Endothelial cell of umbilical vein (primary cell): ENCODE measurements around the gene ANKRD34C. TPM values are rescaled to one million over a fixed set of nuclear protein-coding genes. Genes with fewer than 3 reads are reported as not detected.
"Not testable (repeated sequence)": the region's sequence is repeated elsewhere in the genome, so short reads cannot be mapped to it uniquely, and the experiment has no call there.

Experiments used
- BruUV-seq: library from RNA; stranded (reverse); fragments of 400-500 nt; replicated peaks from 2 replicates; lab custom pipeline; 2021; lab: Mats Ljungman, UMichigan
- CTCF ChIA-PET: fragments of 300-600, 350-600 bp; sonication (Branson Sonifier 250); formaldehyde crosslinking; loops from one replicate; lab custom pipeline; 2021; ENCODE audit warnings: antibody characterized with exemption, inconsistent platforms; lab: Charles Lee
- POLR2A ChIA-PET: fragments of 300-600, 350-600 bp; sonication (Branson Sonifier 250); formaldehyde crosslinking; loops from one replicate; lab custom pipeline; 2021; ENCODE audit warnings: antibody characterized with exemption, inconsistent platforms; lab: Charles Lee
- DNase-seq: peaks from one replicate; pipeline ENCODE4 v3.0.0-alpha.2; 2011; ENCODE audit warnings: low read depth, low spot score
- FAIRE-seq: peaks from 2 replicates; lab custom pipeline; 2011; peaks lifted over from hg19 to GRCh38; lab: Jason Lieb, UNC
- H2AFZ ChIP-seq: 2 replicates; pipeline ENCODE4 v1.6.0; 2012; ENCODE audit warnings: low read depth, low read length, control low read depth, inconsistent platforms
- H3K27ac ChIP-seq: 2 replicates; pipeline ENCODE4 v1.5.1; 2011; ENCODE audit warnings: low read depth, mild to moderate bottlenecking, control low read depth, low read length, moderate library complexity; ENCODE audit not compliant: insufficient read depth
- H3K27me3 ChIP-seq, 2 experiments: 2 replicates each; pipeline versions ENCODE4 v1.6.0 to v1.6.1; 2011; ENCODE audit warnings: low read length in 2 of 2, mixed read lengths in 1 of 2; ENCODE audit not compliant: control insufficient read depth in 2 of 2, insufficient read depth in 2 of 2
- H3K36me3 ChIP-seq, 2 experiments: 2 replicates in 1 of 2; 3 replicates in 1 of 2; pipeline ENCODE4 v1.5.1; 2011; ENCODE audit warnings: low read length in 2 of 2, mild to moderate bottlenecking in 1 of 2, moderate library complexity in 1 of 2; ENCODE audit not compliant: control insufficient read depth in 2 of 2, insufficient read depth in 2 of 2; ENCODE audit errors: extremely low read depth in 1 of 2
- H3K4me1 ChIP-seq: 3 replicates; pipeline ENCODE4 v1.5.1; 2011; ENCODE audit warnings: mild to moderate bottlenecking, low read length; ENCODE audit not compliant: control insufficient read depth, insufficient read depth; ENCODE audit errors: extremely low read depth
- H3K4me2 ChIP-seq: 2 replicates; pipeline ENCODE4 v1.6.1; 2011; ENCODE audit warnings: low read length, control low read depth, mixed read lengths; ENCODE audit not compliant: insufficient read depth
- H3K4me3 ChIP-seq, 3 experiments: fragments of 200-600 bp in 1 of 3; sonication (generic), shearing (Covaris generic) in 1 of 3; replicated peaks in 1 of 3; 2 replicates each; pipeline ENCODE4 v1.5.1; 2011 to 2016; ENCODE audit warnings: control low read depth in 3 of 3, low read length in 3 of 3, mild to moderate bottlenecking in 2 of 3, inconsistent platforms in 1 of 3, low read depth in 1 of 3, moderate library complexity in 1 of 3; ENCODE audit not compliant: insufficient read depth in 1 of 3
- H3K79me2 ChIP-seq: 2 replicates; pipeline ENCODE4 v1.6.0; 2012; ENCODE audit warnings: low read length, inconsistent platforms; ENCODE audit not compliant: control insufficient read depth, insufficient read depth
- H3K9ac ChIP-seq: replicated peaks from 2 replicates; pipeline ENCODE3; 2011; ENCODE audit warnings: low read length, control low read depth; ENCODE audit not compliant: insufficient read depth; ENCODE audit errors: extremely low read depth
- H3K9me1 ChIP-seq: replicated peaks from 3 replicates; pipeline ENCODE4 v1.6.0; 2011; ENCODE audit warnings: mild to moderate bottlenecking, low read length; ENCODE audit not compliant: control insufficient read depth, insufficient read depth; ENCODE audit errors: extremely low read depth
- H3K9me3 ChIP-seq: replicated peaks from 2 replicates; pipeline ENCODE4 v1.5.1; 2012; ENCODE audit warnings: low read length, inconsistent platforms; ENCODE audit not compliant: control insufficient read depth, insufficient read depth
- H4K20me1 ChIP-seq: replicated peaks from 2 replicates; pipeline ENCODE3; 2011; ENCODE audit warnings: mild to moderate bottlenecking, low read length; ENCODE audit not compliant: control insufficient read depth, insufficient read depth; ENCODE audit errors: extremely low read depth
- EZH2 ChIP-seq: IDR thresholded peaks from 2 replicates; pipeline ENCODE4 v1.6.1; 2012; ENCODE audit warnings: borderline replicate concordance, low read depth, mild to moderate bottlenecking, moderate library complexity, low read length, inconsistent platforms; ENCODE audit not compliant: severe bottlenecking
- FOS ChIP-seq: IDR thresholded peaks from 2 replicates; pipeline ENCODE4 v1.6.1; 2011; ENCODE audit warnings: mild to moderate bottlenecking, low read length, moderate library complexity, borderline replicate concordance; ENCODE audit not compliant: insufficient read depth
- GATA2 ChIP-seq: IDR thresholded peaks from 2 replicates; pipeline ENCODE4 v1.7.0; 2011; ENCODE audit warnings: low read depth, mild to moderate bottlenecking, moderate library complexity, mixed read lengths, low read length; ENCODE audit not compliant: insufficient read length, insufficient read depth
- JUN ChIP-seq: IDR thresholded peaks from 2 replicates; pipeline ENCODE4 v1.6.1; 2011; ENCODE audit warnings: borderline replicate concordance, low read depth; ENCODE audit not compliant: insufficient read length, insufficient read depth
- MAX ChIP-seq: IDR thresholded peaks from 2 replicates; pipeline ENCODE4 v1.6.1; 2011; ENCODE audit not compliant: insufficient read depth, insufficient read length
- MYC ChIP-seq: IDR thresholded peaks from one replicate; pipeline ENCODE4 v1.6.1; 2011; ENCODE audit warnings: mild to moderate bottlenecking, low read depth, low read length
- POLR2A ChIP-seq: IDR thresholded peaks from 2 replicates; pipeline ENCODE4 v1.6.1; 2012; ENCODE audit warnings: low read depth, mild to moderate bottlenecking, control low read depth, low read length
- POLR2AphosphoS5 ChIP-seq: IDR thresholded peaks from 2 replicates; pipeline ENCODE4 v1.6.1; 2012; ENCODE audit warnings: low read depth, mild to moderate bottlenecking, control low read depth, low read length, moderate library complexity; ENCODE audit not compliant: insufficient read depth
- dilution Hi-C: fragments of 300-500 bp; cut with MboI; formaldehyde crosslinking; loops from one replicate; pipeline ENCODE4 v1.15.0; 2019; ENCODE audit warnings: low sequenced_read_pairs; ENCODE audit not compliant: extremely low pct_ligation_motif_present
- intact Hi-C: fragments of 100-400 bp; cut with micrococcal nuclease; formaldehyde crosslinking; loops from one replicate; pipeline ENCODE4 v1.10.0; 2022
- polyA plus RNA-seq, 4 experiments: library from polyadenylated mRNA; depleted of rRNA in 3 of 4; stranded (reverse) in 3 of 4; unstranded in 1 of 4; fragments of >200 nt; gene quantifications; 2 replicates each; pipeline versions ENCODE4 v1.2.1 to v1.2.3, GENCODE V29; 2011 to 2012; ENCODE audit warnings: missing spikeins in 1 of 4
- total RNA-seq: library from RNA; stranded (reverse); gene quantifications from 2 replicates; pipeline ENCODE4 v1.2.3, GENCODE V29; 2021
- TF ChIP-seq, protein P1 (sequence below), 2 donors: IDR thresholded peaks; 1 replicate in 1 of 2; 2 replicates in 1 of 2; pipeline ENCODE4 v1.5.1; 2011; ENCODE audit warnings: low read length in 2 of 2, mild to moderate bottlenecking in 2 of 2, moderate library complexity in 2 of 2, control low read depth in 1 of 2, inconsistent platforms in 1 of 2, low read depth in 1 of 2; ENCODE audit not compliant: insufficient read depth in 1 of 2; ENCODE audit errors: extremely low read depth in 1 of 2

ANKRD34C gene
- total and polyA plus RNA-seq, 2 donors (not counting 3 experiments of a cell fraction or from before 2014, with no cell fraction given), result not detected

GRCh38 chr15:79316864-79317263 is 34.3 kb downstream of the ANKRD34C start:
- no peak overlapping the region for H3K4me3 ChIP-seq
- no peaks in the 10 kb centered on the region for H3K9me1 ChIP-seq
- FAIRE-seq (no peak), DNase-seq (no peak)
- CTCF ChIA-PET, result no interaction called here
- TF ChIP-seq FOS (no peak), EZH2 (no peak), MAX (no peak), POLR2A (no peak), GATA2 (no peak), MYC (no peak), JUN (no peak), POLR2AphosphoS5 (no peak)
- TF ChIP-seq, protein P1, sequence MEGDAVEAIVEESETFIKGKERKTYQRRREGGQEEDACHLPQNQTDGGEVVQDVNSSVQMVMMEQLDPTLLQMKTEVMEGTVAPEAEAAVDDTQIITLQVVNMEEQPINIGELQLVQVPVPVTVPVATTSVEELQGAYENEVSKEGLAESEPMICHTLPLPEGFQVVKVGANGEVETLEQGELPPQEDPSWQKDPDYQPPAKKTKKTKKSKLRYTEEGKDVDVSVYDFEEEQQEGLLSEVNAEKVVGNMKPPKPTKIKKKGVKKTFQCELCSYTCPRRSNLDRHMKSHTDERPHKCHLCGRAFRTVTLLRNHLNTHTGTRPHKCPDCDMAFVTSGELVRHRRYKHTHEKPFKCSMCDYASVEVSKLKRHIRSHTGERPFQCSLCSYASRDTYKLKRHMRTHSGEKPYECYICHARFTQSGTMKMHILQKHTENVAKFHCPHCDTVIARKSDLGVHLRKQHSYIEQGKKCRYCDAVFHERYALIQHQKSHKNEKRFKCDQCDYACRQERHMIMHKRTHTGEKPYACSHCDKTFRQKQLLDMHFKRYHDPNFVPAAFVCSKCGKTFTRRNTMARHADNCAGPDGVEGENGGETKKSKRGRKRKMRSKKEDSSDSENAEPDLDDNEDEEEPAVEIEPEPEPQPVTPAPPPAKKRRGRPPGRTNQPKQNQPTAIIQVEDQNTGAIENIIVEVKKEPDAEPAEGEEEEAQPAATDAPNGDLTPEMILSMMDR (IDR thresholded peaks at IDR 0.05; ENCODE audit: extremely low read depth in 1 of 2, insufficient read depth in 1 of 2, low read depth in 1 of 2, low read length in 2 of 2), result no peak
- no peaks in the 10 kb centered on the region for H3K9me3 ChIP-seq
- POLR2A ChIA-PET, result no interaction called here
- H3K27me3 ChIP-seq, result no peaks in the 10 kb centered on the region
- H3K36me3 ChIP-seq, result peaks cover 24 to 47% of the 10 kb centered on the region in 2 experiments
- peaks cover 68% of the 10 kb centered on the region for H3K79me2 ChIP-seq
- dilution Hi-C loops, result no loop called here
- H3K9ac ChIP-seq, result no peak overlapping the region
- no peaks in the 10 kb centered on the region for H4K20me1 ChIP-seq
- no peak overlapping the region for H3K4me2 ChIP-seq
- no TSS peak for BruUV-seq
- peaks cover 8% of the 10 kb centered on the region for H3K4me1 ChIP-seq
- H3K27ac ChIP-seq, result no peak overlapping the region
- H2AFZ ChIP-seq, result no peak overlapping the region
- intact Hi-C loops, result loop anchor here (10.0 kb wide), 1 partner anchor 62 kb away; no protein-coding TSS in a partner anchor

GRCh38 chr15:79319973-79320372 is 37.5 kb downstream of the ANKRD34C start:
- dilution Hi-C loops, H3K9me1 ChIP-seq, H2AFZ ChIP-seq, H3K4me3 ChIP-seq, CTCF ChIA-PET, FAIRE-seq, DNase-seq, H3K9ac ChIP-seq, H3K27me3 ChIP-seq, H3K4me2 ChIP-seq, H3K9me3 ChIP-seq, BruUV-seq, H4K20me1 ChIP-seq, H3K27ac ChIP-seq: not testable (repeated sequence)
- H3K36me3 ChIP-seq, result peaks cover 12 to 38% of the 10 kb centered on the region in 2 experiments
- peaks cover 41% of the 10 kb centered on the region for H3K79me2 ChIP-seq
- peaks cover 18% of the 10 kb centered on the region for H3K4me1 ChIP-seq
- POLR2A ChIA-PET, result interaction anchor here (2.3 kb wide), 1 partner anchor 9 kb away, joined by 7 read pairs; the partner anchor contains the start of gene TMED3
- intact Hi-C loops, result loop anchor here (10.0 kb wide), 1 partner anchor 65 kb away; no protein-coding TSS in a partner anchor
